Activated naive CD4-positive, alpha-beta T cell treated with anti-CD3 and anti-CD28 coated beads, Interleukin-2, amount 50 U/mL, for 16 hours (primary cell): ENCODE results near the gene NCBP1.
A peak's percentile ranks its signal among the peaks of the same experiment; 100 is the strongest.
"Not testable (repeated sequence)": the region's sequence is repeated elsewhere in the genome, so short reads cannot be mapped to it uniquely, and the experiment has no call there.

Source experiments
- DNase-seq: peaks from one replicate; pipeline ENCODE4 v3.0.0-alpha.2; 2020

NCBP1 gene

DNA sequence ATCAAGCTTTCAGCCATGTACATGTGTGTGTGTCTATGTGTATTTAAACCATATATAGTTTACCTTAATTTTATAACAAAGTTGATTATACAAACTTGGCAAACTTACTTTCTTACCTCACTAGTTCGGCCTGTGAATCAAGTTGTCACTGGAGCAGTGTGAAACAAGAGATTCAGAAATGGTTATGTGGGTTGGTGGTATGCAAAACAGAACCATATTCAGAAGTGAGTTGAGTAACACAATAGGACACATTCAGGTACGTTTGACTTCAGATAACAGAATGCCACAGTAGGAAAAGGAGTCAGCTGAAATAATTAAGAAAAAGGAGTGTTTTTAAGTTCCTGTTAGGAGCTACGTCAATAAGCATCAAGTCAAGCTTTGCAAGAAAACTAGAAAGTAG, 42.0 kb downstream of the NCBP1 start:
- no peak for DNase-seq

DNA sequence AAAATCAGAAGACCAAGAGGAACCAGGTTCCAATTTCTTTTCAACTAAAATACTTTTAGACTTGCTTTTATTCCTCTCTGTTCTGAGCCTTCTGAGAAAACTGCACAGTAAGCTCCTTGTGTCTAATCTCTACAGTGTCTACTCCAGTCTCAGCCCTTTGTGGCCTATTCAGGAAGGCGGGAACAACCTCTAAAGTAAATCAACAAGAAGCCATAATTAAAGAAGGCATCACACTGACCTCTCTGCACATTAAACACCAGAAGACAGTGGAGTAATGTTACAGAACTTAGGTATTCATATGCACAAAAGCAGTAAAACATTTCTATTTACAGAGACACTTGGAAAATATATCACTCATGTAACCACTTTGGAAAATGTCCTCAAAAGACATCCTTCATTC, 48.6 kb downstream of the NCBP1 start:
- DNase-seq, result no peak

DNA sequence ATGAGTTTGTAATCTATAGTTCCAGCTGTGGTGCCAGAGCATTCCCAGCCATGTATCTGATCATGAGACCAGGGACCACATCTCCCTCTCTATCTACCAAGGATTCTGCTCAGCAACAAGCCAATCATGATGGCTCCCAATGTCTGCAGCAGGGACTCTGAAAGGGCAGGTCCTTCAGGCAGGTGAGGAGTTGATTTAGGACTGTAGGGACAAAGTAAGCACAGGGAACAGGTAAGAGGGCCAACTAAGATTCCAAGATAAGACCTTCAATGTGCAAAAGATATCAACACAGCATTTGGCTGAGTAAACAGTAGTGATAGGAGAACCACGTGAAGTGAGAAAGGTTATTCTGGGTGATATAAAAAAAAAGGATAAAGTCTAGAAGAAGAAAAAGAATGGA, 55.0 kb downstream of the NCBP1 start:
- DNase-seq, result no peak

DNA sequence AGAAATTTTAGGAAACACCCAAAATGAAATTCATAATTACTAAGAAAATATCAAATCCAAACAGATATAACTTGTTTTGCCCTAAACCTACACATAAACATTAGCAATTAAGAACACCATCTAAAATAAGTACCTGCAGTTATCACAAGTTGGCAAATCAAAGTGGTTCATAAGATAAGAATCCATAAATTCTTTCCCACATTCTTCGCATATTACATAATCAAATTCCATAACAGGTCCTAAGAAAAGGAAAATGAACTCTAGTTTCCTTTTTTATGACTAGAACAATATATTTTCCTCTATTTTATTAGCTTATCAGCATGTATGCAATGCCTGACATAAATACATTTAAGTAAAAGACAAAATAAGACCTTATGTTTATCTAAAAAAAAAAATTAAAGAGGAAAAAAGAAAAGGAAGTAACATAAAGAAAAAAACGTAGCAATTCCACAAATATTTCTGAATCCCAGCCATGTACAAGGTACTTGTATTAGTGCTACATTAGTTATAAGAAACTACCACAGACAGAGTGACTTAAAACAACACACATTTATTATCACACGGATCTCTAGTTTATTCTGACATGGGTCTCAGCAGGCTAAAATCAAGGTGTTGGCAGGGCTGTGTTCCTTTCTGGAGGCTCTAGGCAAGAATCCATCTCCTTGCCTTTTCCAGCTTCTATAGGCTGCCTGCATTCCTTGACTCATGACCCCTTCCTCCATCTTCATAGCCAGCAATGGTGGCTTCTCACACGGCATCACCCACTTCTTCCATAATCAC, 56.0 kb downstream of the NCBP1 start:
- DNase-seq, result no peak

- no peak for DNase-seq
Observed at GRCh38 chr9:97694769-97695168, 61.1 kb downstream of the NCBP1 start.

DNA sequence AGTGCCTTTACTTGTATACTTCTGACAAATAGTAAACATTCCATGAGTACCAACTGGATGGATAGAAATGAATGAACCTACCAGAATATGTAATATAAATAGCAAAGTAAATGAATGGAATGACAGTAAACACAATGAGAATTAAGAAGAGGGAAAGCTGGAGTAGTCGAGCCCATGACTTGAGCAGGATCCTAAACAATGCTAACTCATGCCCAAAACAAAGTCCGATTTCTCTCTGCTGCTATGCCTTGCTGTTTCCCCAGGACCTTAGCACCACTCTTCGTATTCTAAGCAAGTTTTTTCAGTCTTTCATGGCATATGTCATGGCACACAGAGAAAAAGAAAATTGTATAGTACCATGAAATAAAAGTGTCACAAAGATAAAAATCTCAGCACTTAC, 61.8 kb downstream of the NCBP1 start:
- DNase-seq, result no peak

- DNase-seq, result no peak
Observed at GRCh38 chr9:97695995-97696802, 62.6 kb downstream of the NCBP1 start.

DNA sequence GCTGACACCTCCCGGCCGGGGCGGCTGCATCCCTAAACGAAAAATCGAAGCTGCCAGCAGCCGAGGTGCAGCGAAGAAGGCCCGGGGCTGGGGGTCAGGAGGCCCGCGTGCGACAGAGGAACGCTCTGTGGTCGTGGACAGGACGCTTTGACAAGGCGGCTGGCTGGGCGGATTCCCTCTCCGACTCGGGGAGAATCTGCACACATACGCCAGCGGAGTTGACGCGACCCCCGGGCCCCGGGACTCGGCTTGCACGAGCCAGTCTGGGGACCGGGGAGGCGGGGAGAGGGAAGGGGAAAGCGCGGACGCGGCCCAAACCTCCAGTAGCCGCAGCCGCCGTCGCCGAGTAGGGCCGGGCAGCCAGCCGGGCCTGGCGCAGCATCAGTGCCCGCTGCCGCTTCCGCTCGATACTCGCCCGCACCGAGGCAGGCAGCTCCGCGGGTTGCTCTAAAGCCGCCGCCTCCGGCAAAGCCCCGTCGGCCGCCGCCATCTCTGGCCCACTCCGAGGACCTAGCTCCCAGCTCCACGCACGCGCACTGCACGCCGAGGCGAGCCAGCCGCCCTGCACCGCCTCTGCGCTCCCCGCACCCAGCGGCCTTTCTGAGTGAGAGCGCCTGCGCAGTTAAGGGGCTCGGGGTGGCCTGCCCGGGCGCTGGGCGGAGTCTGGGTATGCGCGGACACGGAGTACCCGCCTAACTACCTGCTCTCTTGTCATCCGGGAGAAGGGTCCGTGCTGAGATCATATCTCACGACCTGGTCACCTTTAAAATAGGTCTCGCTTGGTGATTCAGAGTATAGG, 63.4 kb downstream of the NCBP1 start, which contains the start of gene XPA:
Gene XPA, minus strand, starts transcription at position 538 of the 799 bp plus-strand sequence. Its CDS starts 48 bp downstream, at position 490.
- DNase-seq, result peak; percentile 98

- DNase-seq, result no peak
Observed at GRCh38 chr9:97697837-97698236, 64.2 kb downstream of the NCBP1 start.

GRCh38 chr9:97698865-97699264, 65.2 kb downstream of the NCBP1 start:
- DNase-seq, result no peak

DNA sequence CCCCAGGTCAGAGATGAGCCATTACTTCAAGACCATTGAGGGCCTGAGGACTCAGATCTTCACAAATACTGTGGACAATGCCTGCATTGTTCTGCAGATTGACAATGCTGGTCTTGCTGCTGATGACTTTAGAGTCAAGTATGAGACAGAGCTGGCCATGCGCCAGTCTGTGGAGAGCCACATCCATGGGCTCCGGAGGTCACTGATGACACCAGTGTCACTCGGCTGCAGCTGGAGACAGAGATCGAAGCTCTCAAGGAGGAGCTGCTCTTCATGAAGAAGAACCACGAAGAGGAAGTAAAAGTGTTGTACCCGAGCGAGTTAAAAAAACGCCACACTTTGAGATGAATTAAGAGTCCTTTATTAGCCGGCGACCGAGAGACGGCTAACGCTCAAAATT, 65.7 kb downstream of the NCBP1 start:
- not testable (repeated sequence) for DNase-seq

DNA sequence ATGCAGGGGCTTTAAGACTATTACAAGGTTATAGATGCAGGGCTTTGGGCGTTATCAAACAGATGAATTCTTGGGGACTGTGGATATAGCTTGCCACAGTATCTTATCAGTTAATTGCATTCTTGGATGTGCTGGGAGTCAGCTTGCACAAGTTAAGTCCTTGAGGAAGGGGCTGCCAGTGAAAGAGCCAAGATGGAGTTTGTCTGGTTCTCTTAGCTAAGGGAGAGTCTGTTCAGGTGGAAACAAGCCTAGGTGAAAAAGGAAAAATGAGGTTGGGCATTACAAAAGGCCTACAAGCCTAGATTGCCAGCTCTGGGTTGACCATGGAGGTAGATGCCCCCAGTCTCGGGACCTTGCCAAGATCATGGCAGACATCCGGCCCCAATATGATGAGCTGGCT, 66.2 kb downstream of the NCBP1 start:
- not testable (repeated sequence) for DNase-seq

DNA sequence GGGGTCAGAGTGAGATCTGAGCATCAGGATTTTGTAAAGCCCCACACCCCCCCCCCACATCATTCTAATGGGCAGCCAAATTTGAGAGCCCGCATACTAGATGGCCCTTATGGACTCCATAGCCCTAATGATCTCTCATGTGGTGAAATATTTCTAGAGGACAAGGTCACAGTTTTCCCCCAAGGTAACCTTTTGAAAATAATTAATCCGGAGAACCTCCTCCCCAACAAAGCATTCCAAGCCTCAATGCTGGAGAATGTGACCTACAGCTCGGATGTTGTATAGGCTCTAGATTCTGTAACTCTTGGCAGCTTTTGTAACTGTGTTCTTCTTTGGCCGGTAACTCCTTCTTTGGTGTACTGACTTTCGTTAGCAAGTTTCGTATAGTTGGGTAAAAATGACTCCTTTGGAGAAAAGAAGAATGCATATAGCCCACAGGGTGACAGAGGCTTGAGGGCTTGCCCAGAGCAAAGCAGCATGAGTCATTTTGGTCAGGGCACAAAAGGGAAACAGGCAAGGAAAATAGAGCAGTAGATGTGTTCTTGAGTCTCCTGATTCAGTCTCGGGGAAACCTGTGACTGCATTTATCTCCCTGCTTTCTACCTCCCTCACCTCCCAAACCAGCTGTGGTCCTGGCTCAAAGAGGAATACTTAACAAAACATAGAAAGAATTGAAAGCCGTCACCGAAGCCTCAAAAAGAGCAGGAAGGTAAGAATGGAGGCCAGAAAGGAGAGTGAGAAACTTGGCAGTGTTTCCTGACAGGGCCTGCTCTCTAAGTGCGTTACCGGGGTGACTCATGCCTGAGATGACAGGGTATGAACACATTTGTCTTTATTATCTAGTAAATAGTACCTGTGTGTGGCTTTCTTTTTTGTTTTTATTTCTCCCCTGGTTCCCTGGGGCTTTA, 70.1 kb downstream of the NCBP1 start:
- DNase-seq, result no peak

DNA sequence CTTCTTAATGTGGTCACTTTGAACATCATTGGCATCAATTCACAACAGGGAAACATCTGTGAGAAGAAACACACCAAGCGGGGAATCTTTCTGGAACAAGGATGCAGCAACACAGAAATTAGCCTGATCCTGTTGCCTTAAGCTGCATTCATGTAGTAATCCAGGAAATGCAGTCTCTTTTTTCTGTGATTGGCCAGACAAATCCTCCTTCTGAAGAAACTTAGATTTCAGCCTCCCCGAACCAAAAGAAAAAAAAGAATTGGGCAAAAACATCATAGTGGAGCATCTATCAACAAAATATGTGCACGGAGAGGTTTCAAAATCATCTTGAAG, 70.7 kb downstream of the NCBP1 start:
- no peak for DNase-seq

- DNase-seq, result no peak
Observed at GRCh38 chr9:97704851-97705250, 71.2 kb downstream of the NCBP1 start.

GRCh38 chr9:97705354-97705950, 71.8 kb downstream of the NCBP1 start:
- DNase-seq, result no peak

GRCh38 chr9:97706246-97706645, 72.6 kb downstream of the NCBP1 start:
- no peak for DNase-seq

GRCh38 chr9:97710356-97711222, 77.0 kb downstream of the NCBP1 start:
- peak; percentile 37 for DNase-seq

DNA sequence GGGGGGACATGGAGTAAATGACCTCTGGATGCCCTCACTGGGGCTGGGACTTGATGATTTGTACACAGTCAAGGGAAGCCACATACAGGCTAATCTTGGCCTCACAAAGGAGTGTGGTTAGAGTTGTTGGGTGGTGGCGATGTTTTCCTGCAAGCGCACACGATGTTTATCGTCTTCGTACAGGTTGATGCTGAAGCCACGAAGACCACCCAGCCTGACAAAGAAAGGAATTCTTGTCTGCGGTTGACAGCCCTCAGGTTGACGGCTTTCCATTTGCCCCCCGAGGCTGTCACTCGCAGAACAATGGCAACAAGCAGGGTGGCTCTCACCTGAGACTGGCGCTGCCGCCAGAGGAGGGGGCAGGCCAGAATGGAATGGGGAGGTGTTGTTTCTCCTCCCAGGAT, 77.6 kb downstream of the NCBP1 start:
- DNase-seq, result no peak

DNA sequence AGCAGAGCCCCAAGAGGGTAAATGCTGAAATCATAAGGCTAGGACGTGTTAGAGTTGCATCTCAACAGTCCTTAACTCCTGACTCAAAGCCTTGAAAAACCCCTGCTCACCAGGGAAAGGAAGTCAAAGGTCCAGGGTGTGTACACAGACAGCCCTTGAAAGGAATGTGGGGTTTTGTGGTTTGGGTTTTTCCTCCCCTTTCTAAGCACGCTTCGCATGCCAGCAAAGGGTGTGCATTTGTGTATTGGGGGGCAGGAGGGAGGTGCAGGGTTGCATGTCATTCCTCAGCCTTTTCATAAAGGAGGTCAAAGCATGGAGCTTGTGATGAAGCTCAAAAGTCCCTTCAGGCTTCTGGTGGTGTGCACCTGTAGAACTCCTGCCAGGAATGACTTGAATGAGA, 80.8 kb downstream of the NCBP1 start:
- no peak for DNase-seq

DNA sequence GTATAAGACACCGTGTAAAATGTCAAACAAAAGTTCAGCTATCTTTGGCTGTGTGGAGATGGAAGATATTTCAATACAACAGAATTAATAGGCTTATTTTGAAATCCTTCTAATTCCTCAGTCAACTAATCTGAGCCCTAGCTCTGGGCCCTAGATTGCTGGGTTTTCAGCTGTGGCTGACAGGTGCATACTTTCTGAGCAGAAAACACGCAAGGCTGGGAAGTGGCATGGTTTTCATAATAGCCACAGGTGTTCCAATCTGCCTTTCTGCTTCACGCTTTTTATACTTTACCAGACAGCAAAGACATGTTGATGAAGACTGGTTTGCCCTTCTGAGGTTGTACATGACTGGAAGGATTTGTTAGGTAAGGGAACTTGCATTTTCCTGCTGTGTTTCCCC, 84.2 kb downstream of the NCBP1 start:
- no peak for DNase-seq
